HCT116 (cell line): Measurements from ENCODE around the gene POPDC2. TPM values are rescaled to one million over a fixed set of nuclear protein-coding genes. Genes with fewer than 3 reads are reported as not detected.

Experiments used
- ATAC-seq: fragments of 200-7000 bp; cut with Tn5 transposase; 2 replicates; pipeline ENCODE4 v1.9.1; 2020; ENCODE audit warnings: mild to moderate bottlenecking, moderate library complexity
- BruUV-seq: library from RNA; stranded (reverse); fragments of 400-500 nt; replicated peaks from 2 replicates; lab custom pipeline; 2021; lab: Mats Ljungman, UMichigan
- CTCF ChIA-PET: fragments of 300-600 bp; sonication (Branson Sonifier 250); formaldehyde crosslinking; loops from one replicate; lab custom pipeline; 2021; ENCODE audit warnings: antibody characterized with exemption; lab: Charles Lee
- POLR2A ChIA-PET: fragments of 300-600, 350-600 bp; sonication (Branson Sonifier 250); formaldehyde crosslinking; loops from one replicate; lab custom pipeline; 2021; ENCODE audit warnings: antibody characterized with exemption; lab: Charles Lee
- RAD21 ChIA-PET, 2 experiments: fragments of 300-600 bp; sonication (Branson Sonifier 250); formaldehyde crosslinking; loops; one replicate each; lab custom pipeline; 2023; ENCODE audit warnings: low total read pairs in 2 of 2; ENCODE audit not compliant: uncharacterized antibody in 2 of 2, unreplicated experiment in 2 of 2, low non-redundant PET in 1 of 2; lab: Charles Lee
- DNase-seq: peaks from one replicate; pipeline ENCODE4 v3.0.0-alpha.2; 2010; ENCODE audit warnings: low read depth, low spot score
- H2AFZ ChIP-seq: fragments of 200-600 bp; shearing (Covaris generic), sonication (generic); 2 replicates; pipeline ENCODE4 v1.6.1; 2017; ENCODE audit warnings: low read depth, mixed run types, mixed read lengths, antibody characterized with exemption, low read length; ENCODE audit not compliant: poor library complexity, severe bottlenecking
- H3K27ac ChIP-seq: 2 replicates; pipeline ENCODE4 v1.5.1; 2012; ENCODE audit warnings: low read depth, low read length
- H3K27me3 ChIP-seq: fragments of 200-600 bp; sonication (generic); 2 replicates; pipeline ENCODE4 v1.6.1; 2016; ENCODE audit warnings: mixed run types, low read length, mixed read lengths; ENCODE audit not compliant: insufficient read depth
- H3K36me3 ChIP-seq, 2 experiments: fragments of 200-500 bp in 1 of 2; fragments of 200-600 bp in 1 of 2; sonication (Bioruptor generic) in 1 of 2; sonication (generic) in 1 of 2; 2 replicates each; pipeline versions ENCODE4 v1.5.1 to v1.6.1; 2014 to 2016; ENCODE audit warnings: low read length in 2 of 2, inconsistent platforms in 1 of 2, mixed read lengths in 1 of 2, mixed run types in 1 of 2; ENCODE audit not compliant: insufficient read depth in 2 of 2, control insufficient read depth in 1 of 2
- H3K4me1 ChIP-seq, 2 experiments: fragments of 200-600 bp in 1 of 2; sonication (generic) in 1 of 2; 2 replicates each; pipeline versions ENCODE4 v1.5.1 to v1.6.1; 2012 to 2017; ENCODE audit warnings: low read length in 2 of 2, inconsistent platforms in 1 of 2, mild to moderate bottlenecking in 1 of 2, mixed read lengths in 1 of 2, mixed run types in 1 of 2, moderate library complexity in 1 of 2; ENCODE audit not compliant: insufficient read depth in 2 of 2, control insufficient read depth in 1 of 2
- H3K4me2 ChIP-seq: fragments of 200-600 bp; sonication (generic); 2 replicates; pipeline ENCODE4 v1.6.1; 2017; ENCODE audit warnings: mixed run types, low read length, mixed read lengths
- H3K4me3 ChIP-seq, 2 experiments: fragments of 200-600 bp in 1 of 2; sonication (generic) in 1 of 2; replicated peaks in 1 of 2; 2 replicates each; pipeline ENCODE4 v1.5.1; 2011 to 2016; ENCODE audit warnings: low read length in 2 of 2, control low read depth in 1 of 2, low read depth in 1 of 2, mild to moderate bottlenecking in 1 of 2, mixed read lengths in 1 of 2, mixed run types in 1 of 2
- H3K79me2 ChIP-seq: fragments of 200-600 bp; sonication (generic); 2 replicates; pipeline ENCODE4 v1.6.1; 2017; ENCODE audit warnings: mild to moderate bottlenecking, mixed run types, low read length, moderate library complexity, mixed read lengths; ENCODE audit not compliant: insufficient read depth
- H3K9ac ChIP-seq: fragments of 200-600 bp; sonication (generic); 2 replicates; pipeline ENCODE4 v1.6.1; 2016; ENCODE audit warnings: low read length, mixed read lengths
- H3K9me2 ChIP-seq: fragments of 200-600 bp; sonication (generic), shearing (Covaris generic); 2 replicates; pipeline ENCODE4 v1.6.1; 2017; ENCODE audit warnings: mixed run types, mild to moderate bottlenecking, moderate library complexity; ENCODE audit not compliant: insufficient read depth
- H3K9me3 ChIP-seq, 2 experiments: fragments of 200-500 bp in 1 of 2; fragments of 200-600 bp in 1 of 2; sonication (Bioruptor generic) in 1 of 2; sonication (generic) in 1 of 2; 2 replicates each; pipeline ENCODE4 v1.6.1; 2014 to 2017; ENCODE audit warnings: low read length in 2 of 2, mixed read lengths in 2 of 2, inconsistent platforms in 1 of 2, low read depth in 1 of 2, mild to moderate bottlenecking in 1 of 2, mixed run types in 1 of 2, moderate library complexity in 1 of 2; ENCODE audit not compliant: control insufficient read depth in 1 of 2, insufficient read depth in 1 of 2
- H4K20me1 ChIP-seq: fragments of 200-600 bp; sonication (generic), shearing (Covaris generic); 2 replicates; pipeline ENCODE4 v1.6.1; 2017; ENCODE audit warnings: mixed run types, mild to moderate bottlenecking, moderate library complexity; ENCODE audit not compliant: insufficient read depth
- CBX3 ChIP-seq: IDR thresholded peaks from 2 replicates; pipeline ENCODE4 v1.6.1; 2012; ENCODE audit warnings: low read depth
- EGR1 ChIP-seq: IDR thresholded peaks from 2 replicates; pipeline ENCODE4 v1.6.1; 2012; ENCODE audit warnings: low read depth
- ELF1 ChIP-seq: IDR thresholded peaks from 2 replicates; pipeline ENCODE4 v1.6.1; 2012; ENCODE audit warnings: low read depth, borderline replicate concordance
- EZH2 ChIP-seq: fragments of 200-600 bp; sonication (generic); IDR thresholded peaks from 2 replicates; pipeline ENCODE4 v1.6.1; 2017; ENCODE audit warnings: antibody characterized with exemption, mixed run types
- FOSL1 ChIP-seq: IDR thresholded peaks from 2 replicates; pipeline ENCODE4 v1.6.1; 2012; ENCODE audit warnings: low read depth
- POLR2AphosphoS5 ChIP-seq: IDR thresholded peaks from 2 replicates; pipeline ENCODE4 v1.6.1; 2011; ENCODE audit warnings: mild to moderate bottlenecking, low read depth, low read length, moderate library complexity
- SIN3A ChIP-seq: IDR thresholded peaks from 2 replicates; pipeline ENCODE4 v1.6.1; 2012; ENCODE audit warnings: low read depth
- SP1 ChIP-seq: IDR thresholded peaks from 2 replicates; pipeline ENCODE4 v1.6.1; 2012; ENCODE audit warnings: low read depth
- TCF7L2 ChIP-seq: IDR thresholded peaks from 2 replicates; pipeline ENCODE4 v1.7.0; 2011; ENCODE audit warnings: borderline replicate concordance, inconsistent platforms; ENCODE audit not compliant: insufficient read depth, insufficient read length; ENCODE audit errors: extremely low read depth
- intact Hi-C: fragments of 100-400 bp; cut with micrococcal nuclease; formaldehyde crosslinking; loops from 2 replicates; pipeline ENCODE4 v1.10.0; 2022
- total RNA-seq: library from RNA; stranded (reverse); gene quantifications from one replicate; pipeline ENCODE4 v1.2.1, GENCODE V29; 2021; ENCODE audit not compliant: unreplicated experiment
- TF ChIP-seq, protein P1 (sequence below): IDR thresholded peaks from 2 replicates; pipeline ENCODE4 v1.6.1; 2012; ENCODE audit warnings: low read depth
- TF ChIP-seq, protein P2 (sequence below): IDR thresholded peaks from 2 replicates; pipeline ENCODE4 v1.6.1; 2012

The POPDC2 gene
- total RNA-seq, 1 experiment from 2014 or later: 1.6 TPM

DNA sequence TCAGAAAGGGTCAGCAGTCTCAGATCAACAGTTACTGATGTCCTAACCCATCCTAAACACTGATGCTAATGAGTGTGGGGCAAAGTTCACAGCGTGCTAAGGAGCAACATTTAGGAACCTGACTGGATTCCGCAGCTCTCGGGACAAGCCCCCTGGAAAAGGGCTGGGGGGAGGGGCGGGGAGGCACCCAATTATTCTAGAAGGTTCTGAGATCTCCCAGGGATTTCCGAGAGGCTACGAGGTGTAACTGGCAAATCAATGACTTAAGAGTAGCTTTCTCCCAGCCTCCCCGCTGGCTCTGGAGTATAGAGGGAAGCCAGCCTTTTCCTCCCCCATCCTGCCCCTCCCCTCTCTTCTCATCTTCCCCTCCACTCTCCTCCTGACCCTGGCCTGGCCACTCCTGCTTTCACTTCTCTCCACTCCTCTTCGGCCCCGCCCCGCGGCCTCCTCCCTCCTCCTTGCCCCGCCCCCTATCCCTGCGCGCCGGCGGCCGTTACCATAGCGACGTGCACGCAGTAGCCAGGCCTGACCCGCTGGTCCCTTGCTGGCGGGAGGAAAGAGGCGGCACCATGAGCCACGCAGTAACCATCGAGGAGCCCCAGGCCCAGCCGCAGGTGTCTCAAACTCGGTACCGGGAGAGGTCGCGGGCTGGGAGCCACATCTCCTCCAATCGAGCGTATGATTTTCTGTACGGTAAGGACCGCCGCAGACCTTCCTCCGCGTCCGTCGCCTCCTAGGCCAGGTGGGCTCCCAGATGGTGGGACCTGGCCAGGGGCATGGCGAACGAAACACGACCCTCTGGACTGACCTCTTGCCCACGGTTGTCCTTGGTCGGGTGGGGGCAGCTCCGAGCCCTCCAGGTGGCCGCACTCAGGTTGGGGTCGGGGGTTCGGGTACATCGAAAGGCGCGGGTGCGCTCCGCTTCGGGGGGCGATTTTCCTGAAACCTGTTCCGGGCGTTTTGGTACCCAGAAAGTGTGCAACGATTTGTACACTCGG lies 42.4 kb upstream of the POPDC2 start, which contains the start of gene CFAP91:
Gene CFAP91 (plus strand): TSS at position 493 of the 998 bp plus-strand sequence. CDS start 77 bp downstream, at position 570.
- BruUV-seq: no TSS peak
- ChIA-PET CTCF (no interaction called here), POLR2A (interaction anchor here (1.0 kb wide), 1 partner anchor 462 kb away, joined by 3 read pairs; the partner anchor contains the start of gene B4GALT4), RAD21 (no interaction called here)
- Histone ChIP-seq H3K9ac (no peak within 1 kb of the TSS), H3K4me3 (peak within 1 kb of the TSS in 1 of 2 experiments; percentile 37; a peak in 3 of 4 replicates), H3K9me2 (no peaks in the 10 kb centered on the region), H3K79me2 (no peaks in the 10 kb centered on the region), H3K27ac (no peak within 1 kb of the TSS), H3K36me3 (no peaks in the 10 kb centered on the region), H3K9me3 (no peaks in the 10 kb centered on the region), H3K4me1 (peaks cover 7 to 26% of the 10 kb centered on the region in 2 experiments; a peak in 3 of 4 replicates), H4K20me1 (no peaks in the 10 kb centered on the region), H3K27me3 (no peaks in the 10 kb centered on the region), H3K4me2 (peak within 1 kb of the TSS; percentile 65), H2AFZ (peak within 1 kb of the TSS; percentile 89)
- DNase-seq: peak; percentile 68
- 0 out of 2 replicates have a peak, but pooled peaks have one; percentile 15 for TF ChIP-seq SP1
- TF ChIP-seq EGR1: no peak
- intact Hi-C loops: no loop called here
- peak; percentile 99 for ATAC-seq

DNA sequence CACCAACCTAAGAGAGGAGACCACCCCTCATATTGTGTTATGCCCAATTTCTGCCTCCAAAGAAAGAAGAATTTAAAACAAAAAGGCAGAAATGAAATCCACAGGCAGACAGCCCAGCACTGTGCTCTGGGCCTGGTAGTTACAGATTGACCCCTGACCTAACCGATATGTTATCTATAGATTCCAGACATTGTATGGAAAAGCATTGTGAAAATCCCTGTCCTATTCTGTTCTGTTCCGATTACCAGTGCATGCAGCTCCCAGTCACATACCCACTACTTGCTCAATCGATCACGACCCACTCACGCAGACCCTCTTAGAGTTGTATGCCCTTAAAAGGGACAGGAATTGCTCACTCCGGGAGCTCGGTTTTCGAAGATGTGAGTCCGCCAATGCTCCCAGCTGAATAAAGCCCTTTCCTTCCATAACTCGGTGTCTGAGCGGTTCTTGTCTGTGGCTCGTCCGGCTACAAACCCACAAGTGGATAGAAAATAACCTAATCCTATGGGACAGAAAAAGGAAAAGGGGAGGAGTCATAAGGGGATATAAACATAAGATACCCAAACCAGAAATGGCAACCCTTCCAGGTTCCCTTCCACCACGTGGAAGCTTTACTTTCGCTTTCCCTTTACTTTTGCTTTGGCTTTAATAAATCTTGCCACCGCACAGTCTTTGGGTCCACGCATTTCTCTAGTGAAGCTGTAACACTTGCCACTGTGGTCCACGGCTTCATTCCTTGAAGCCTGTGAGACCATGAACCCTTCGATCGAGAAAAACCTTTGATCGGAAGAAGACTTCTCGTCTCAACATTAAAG lies 40.7 kb upstream of the POPDC2 start:
- Histone ChIP-seq H3K9ac (no peak overlapping the region), H3K36me3 (no peaks in the 10 kb centered on the region), H3K4me1 (peaks cover 7 to 26% of the 10 kb centered on the region in 2 experiments; a peak in 3 of 4 replicates), H3K9me2 (no peaks in the 10 kb centered on the region), H3K4me3 (no peak overlapping the region), H3K4me2 (0 out of 2 replicates have a peak overlapping the region, but pooled peaks have one; percentile 2), H3K27ac (no peak overlapping the region), H2AFZ (peak overlapping the region; percentile 30), H3K9me3 (no peaks in the 10 kb centered on the region), H4K20me1 (no peaks in the 10 kb centered on the region), H3K79me2 (no peaks in the 10 kb centered on the region), H3K27me3 (no peaks in the 10 kb centered on the region)
- intact Hi-C loops: no loop called here
- DNase-seq: no peak
- CTCF ChIA-PET: no interaction called here
- no peak for ATAC-seq
- BruUV-seq: no TSS peak
- POLR2A ChIA-PET: no interaction called here
- RAD21 ChIA-PET: no interaction called here
- TF ChIP-seq CBX3 (no peak), TCF7L2 (no peak), ELF1 (no peak), EZH2 (no peak), SIN3A (no peak), FOSL1 (no peak), POLR2AphosphoS5 (no peak)
- TF ChIP-seq, protein P1, sequence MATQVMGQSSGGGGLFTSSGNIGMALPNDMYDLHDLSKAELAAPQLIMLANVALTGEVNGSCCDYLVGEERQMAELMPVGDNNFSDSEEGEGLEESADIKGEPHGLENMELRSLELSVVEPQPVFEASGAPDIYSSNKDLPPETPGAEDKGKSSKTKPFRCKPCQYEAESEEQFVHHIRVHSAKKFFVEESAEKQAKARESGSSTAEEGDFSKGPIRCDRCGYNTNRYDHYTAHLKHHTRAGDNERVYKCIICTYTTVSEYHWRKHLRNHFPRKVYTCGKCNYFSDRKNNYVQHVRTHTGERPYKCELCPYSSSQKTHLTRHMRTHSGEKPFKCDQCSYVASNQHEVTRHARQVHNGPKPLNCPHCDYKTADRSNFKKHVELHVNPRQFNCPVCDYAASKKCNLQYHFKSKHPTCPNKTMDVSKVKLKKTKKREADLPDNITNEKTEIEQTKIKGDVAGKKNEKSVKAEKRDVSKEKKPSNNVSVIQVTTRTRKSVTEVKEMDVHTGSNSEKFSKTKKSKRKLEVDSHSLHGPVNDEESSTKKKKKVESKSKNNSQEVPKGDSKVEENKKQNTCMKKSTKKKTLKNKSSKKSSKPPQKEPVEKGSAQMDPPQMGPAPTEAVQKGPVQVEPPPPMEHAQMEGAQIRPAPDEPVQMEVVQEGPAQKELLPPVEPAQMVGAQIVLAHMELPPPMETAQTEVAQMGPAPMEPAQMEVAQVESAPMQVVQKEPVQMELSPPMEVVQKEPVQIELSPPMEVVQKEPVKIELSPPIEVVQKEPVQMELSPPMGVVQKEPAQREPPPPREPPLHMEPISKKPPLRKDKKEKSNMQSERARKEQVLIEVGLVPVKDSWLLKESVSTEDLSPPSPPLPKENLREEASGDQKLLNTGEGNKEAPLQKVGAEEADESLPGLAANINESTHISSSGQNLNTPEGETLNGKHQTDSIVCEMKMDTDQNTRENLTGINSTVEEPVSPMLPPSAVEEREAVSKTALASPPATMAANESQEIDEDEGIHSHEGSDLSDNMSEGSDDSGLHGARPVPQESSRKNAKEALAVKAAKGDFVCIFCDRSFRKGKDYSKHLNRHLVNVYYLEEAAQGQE: no peak
- TF ChIP-seq, protein P2, sequence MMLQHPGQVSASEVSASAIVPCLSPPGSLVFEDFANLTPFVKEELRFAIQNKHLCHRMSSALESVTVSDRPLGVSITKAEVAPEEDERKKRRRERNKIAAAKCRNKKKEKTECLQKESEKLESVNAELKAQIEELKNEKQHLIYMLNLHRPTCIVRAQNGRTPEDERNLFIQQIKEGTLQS: no peak
